Activated naive CD8-positive, alpha-beta T cell treated with anti-CD3 and anti-CD28 coated beads, Interleukin-2, amount 50 U/mL, for 16 hours (primary cell): ENCODE data around the gene LNPEP.

ENCODE experiments used
- DNase-seq: peaks from one replicate; pipeline ENCODE4 v3.0.0-alpha.2; 2020; ENCODE audit warnings: low read depth, low spot score

LNPEP gene

GRCh38 chr5:96961053-96961452, 25.2 kb downstream of the LNPEP start:
- DNase-seq, result no peak

- no peak for DNase-seq
These were observed 26.7 kb downstream of the LNPEP start for GRCh38 chr5:96962540-96962991.

GRCh38 chr5:96963267-96963666, 27.4 kb downstream of the LNPEP start:
- no peak for DNase-seq

GRCh38 chr5:96966801-96967200, 30.9 kb downstream of the LNPEP start:
- DNase-seq, result no peak

GRCh38 chr5:96967400-96967799, 31.5 kb downstream of the LNPEP start:
- DNase-seq, result no peak

GRCh38 chr5:96968074-96968473, 32.2 kb downstream of the LNPEP start:
- no peak for DNase-seq

GRCh38 chr5:96968614-96969013, 32.7 kb downstream of the LNPEP start:
- DNase-seq, result no peak

GRCh38 chr5:96969366-96969765, 33.5 kb downstream of the LNPEP start:
- DNase-seq, result no peak

- no peak for DNase-seq
These were observed 36.9 kb downstream of the LNPEP start for GRCh38 chr5:96972599-96973334.

GRCh38 chr5:96973532-96974401, 37.9 kb downstream of the LNPEP start:
- no peak for DNase-seq

GRCh38 chr5:96975656-96976055, 39.8 kb downstream of the LNPEP start:
- DNase-seq, result no peak

- no peak for DNase-seq
These were observed 41.3 kb downstream of the LNPEP start for GRCh38 chr5:96977228-96977627.

- no peak for DNase-seq
These were observed 43.1 kb downstream of the LNPEP start for GRCh38 chr5:96978812-96979449.

GRCh38 chr5:96984506-96985192, 48.8 kb downstream of the LNPEP start:
- no peak for DNase-seq

- DNase-seq, result no peak
These were observed 50.6 kb downstream of the LNPEP start for GRCh38 chr5:96986450-96986849.

- DNase-seq, result no peak
These were observed 54.2 kb downstream of the LNPEP start for GRCh38 chr5:96990102-96990501.

GRCh38 chr5:96991708-96992107, 55.8 kb downstream of the LNPEP start:
- DNase-seq, result no peak

- DNase-seq, result no peak
These were observed 57.9 kb downstream of the LNPEP start for GRCh38 chr5:96993760-96994159.

- DNase-seq, result no peak
These were observed 58.6 kb downstream of the LNPEP start for GRCh38 chr5:96994493-96994892.

- DNase-seq, result no peak
These were observed 59.5 kb downstream of the LNPEP start for GRCh38 chr5:96995419-96995818.

- DNase-seq, result no peak
These were observed 61.5 kb downstream of the LNPEP start for GRCh38 chr5:96997265-96997859.
